Nucleus accumbens (tissue), 56 donors: Measurements from ENCODE around the gene TUBB4B.

ENCODE experiments used
- DNase-seq, 56 donors: peaks; one replicate each; lab custom pipeline; 2025; lab: John Stamatoyannopoulos, UW

The TUBB4B gene

GRCh38 chr9:137265496-137266161 is 24.5 kb downstream of the TUBB4B start:
- DNase-seq, result no peak

DNA sequence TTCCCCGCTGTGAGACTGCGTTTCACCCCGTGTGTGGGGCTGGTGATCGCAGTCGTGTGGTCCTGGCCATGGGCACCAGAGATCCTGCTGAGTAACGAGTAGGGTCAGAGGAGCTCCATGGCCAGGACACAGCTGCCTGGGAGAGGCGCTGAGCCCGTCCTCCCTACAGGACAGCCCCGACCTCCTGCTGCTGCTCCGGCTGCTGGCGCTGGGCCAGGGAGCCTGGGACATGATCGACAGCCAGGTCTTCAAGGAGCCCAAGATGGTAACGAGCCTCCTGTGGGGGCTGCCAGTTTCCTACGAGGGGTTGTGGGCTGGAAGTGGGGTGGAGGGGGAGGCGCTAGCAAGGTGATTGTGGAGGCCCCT is 25.1 kb downstream of the TUBB4B start:
- no peak for DNase-seq

DNA sequence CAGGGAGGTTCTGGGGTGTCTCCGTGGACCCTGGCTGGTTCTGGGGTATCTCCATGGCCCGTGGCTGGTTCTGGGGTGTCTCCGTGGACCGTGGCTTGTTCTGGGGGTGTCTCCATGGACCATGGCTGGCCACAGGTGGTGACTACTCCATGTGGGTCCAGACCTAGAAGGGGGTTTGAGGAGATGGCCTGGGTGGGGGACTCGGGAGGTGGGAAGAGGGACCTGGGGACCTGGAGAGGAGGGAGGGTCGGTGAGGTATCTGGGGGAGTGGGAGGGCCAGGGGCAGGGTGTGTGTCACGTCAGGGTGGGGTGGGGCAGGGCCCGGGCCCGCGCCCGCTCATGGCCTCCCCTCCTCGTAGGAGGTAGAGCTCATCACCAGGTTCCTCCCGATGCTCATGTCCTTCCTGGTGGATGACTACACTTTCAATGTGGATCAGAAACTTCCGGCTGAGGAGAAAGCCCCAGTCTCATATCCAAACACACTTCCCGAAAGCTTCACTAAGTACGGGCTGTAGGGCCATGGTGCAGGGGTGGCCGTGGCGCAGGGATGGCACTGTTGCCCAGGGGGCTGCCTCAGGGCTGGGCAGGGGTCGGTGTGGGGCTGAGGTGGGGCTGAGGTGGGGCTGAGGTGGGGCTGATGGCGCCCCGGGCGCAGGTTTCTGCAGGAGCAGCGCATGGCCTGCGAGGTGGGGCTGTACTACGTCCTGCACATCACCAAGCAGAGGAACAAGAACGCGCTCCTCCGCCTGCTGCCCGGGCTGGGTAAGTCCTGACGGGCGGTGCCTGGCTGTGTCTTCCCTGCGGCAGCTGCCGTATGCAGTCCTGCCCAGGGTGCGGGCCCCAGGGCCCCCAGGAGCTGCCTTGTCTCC is 25.7 kb downstream of the TUBB4B start:
- DNase-seq, result no peak

- no peak for DNase-seq
Observed at GRCh38 chr9:137267933-137268355, 26.9 kb downstream of the TUBB4B start.

GRCh38 chr9:137268538-137269201 is 27.6 kb downstream of the TUBB4B start:
- DNase-seq, result no peak

- DNase-seq, result no peak
Observed at GRCh38 chr9:137269231-137269772, 28.2 kb downstream of the TUBB4B start.

DNA sequence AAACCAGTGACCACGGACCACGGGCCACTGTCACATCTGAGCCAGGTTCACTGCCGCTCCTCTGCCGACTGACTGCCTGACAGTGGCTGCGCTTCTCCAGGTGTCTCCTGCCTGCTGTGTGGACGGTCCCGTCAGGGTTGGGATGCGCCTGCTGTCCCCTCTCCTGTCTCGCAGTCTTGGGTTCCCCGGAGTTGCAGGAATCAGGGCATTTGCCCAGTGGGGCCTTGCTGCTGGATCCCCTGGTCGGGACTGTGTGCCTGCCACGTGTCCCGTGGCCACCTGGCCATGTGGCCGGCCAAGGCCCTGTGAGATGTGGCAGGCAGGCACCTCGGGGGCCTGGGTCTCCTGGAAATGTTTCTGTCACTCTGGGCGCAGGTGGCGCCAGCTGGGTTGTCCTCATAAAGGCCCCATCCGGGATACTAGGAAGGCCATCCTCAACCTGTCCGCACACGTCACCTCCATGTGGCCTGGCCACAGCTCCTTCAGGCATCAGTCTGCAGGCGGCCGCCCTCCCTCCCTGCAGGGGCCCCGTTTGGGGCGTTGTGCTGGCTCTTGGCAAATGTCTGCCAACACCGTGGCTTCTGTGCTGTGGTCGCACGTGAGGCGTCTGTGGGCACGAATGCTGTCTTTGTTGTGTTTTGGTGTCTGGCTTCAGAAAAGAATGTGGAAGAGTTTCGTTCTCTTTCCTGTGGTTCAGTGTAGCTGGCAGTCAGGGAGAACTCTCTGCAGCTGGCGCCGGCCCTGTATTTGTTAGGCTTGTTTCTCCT is 30.0 kb downstream of the TUBB4B start:
- no peak for DNase-seq

- no peak for DNase-seq
Observed at GRCh38 chr9:137271696-137272076, 30.6 kb downstream of the TUBB4B start.

DNA sequence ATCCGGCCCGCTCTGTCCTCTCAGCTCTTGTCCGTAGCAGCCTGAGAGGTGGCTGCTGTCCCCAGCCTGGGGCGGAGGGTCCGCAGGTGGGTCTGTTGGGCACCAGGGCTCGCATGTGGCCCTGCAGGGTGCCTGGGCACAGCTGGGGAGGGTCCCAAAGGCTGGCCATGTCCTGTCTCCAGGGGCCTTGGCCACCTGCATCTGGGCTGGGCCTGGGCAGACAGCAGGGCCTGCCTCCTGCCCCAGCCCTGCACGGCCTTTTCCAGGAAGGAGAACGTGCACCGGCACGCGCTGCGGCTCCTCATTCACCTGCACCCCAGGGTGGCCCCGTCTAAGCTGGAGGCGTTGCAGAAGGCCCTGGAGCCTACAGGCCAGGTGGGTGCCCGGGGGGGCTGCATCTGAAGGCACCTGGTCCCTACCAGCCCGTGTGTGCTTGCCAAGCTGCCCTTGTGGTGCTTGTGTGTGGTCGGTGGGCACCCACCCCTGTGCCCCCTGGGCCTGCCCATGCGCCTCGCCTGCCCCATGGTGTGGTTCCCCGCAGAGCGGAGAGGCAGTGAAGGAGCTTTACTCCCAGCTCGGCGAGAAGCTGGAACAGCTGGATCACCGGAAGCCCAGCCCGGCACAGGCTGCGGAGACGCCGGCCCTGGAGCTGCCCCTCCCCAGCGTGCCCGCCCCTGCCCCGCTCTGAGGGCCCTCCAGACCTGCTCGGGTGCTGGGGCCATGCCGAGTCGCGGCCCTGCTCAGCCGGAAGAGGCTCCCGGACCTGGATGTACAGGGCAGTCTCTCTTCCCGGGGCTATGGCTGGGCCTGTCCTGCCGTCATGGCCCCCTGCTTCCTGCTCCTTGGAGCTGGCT is 31.4 kb downstream of the TUBB4B start:
- no peak for DNase-seq

- DNase-seq, result no peak
Observed at GRCh38 chr9:137273095-137273490, 32.0 kb downstream of the TUBB4B start.

DNA sequence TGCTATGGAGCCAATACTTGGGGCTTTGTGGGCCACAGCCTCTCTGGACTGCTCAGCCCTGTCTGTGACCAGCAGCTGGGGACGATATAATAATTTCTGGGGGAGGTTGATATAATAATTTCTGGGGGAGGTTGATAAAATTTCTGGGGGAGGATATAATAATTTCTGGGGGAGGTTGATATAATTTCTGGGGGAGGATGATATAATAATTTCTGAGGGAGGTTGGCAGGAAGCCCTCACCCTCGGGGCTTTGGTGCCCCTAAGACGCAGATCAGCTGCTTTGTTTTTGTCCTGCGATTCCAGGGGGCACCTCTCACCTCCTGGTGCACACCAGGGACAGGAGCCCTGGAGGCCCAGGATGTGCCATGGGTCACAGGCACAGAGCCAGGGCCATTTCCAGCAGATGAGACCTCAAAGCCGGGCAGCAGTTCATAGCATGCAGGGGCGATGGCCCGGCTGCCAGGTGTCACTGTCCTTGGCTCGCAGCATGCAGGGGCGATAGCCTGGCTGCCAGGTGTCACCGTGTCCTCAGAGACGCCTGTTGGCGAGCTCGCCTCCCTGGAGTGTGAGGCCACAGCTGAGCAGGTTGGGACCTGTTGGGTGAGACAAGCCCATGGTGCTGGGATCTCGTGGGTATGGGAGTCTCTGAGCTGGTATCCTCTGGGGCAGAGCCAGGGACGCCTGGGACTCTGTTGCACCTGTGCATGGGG is 32.7 kb downstream of the TUBB4B start:
- no peak for DNase-seq

DNA sequence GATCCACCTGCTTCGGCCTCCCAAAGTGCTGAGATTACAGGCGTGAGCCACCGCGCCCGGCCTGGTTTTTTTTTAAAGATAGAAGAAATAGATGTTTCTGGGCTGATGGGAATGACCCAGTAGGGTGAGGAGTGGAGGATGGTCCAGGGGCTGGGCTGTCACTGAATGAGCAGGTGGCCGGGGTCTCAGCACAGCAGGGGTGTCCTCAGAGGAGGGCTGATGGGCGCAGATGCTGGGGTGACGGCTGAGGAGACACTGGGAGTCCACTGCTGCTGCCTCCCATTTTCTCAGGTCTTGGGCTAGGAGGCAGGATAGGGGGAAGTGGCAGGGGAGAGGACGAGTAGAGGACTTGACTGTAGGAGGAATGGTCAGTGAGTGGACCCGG is 34.1 kb downstream of the TUBB4B start:
- no peak for DNase-seq

DNA sequence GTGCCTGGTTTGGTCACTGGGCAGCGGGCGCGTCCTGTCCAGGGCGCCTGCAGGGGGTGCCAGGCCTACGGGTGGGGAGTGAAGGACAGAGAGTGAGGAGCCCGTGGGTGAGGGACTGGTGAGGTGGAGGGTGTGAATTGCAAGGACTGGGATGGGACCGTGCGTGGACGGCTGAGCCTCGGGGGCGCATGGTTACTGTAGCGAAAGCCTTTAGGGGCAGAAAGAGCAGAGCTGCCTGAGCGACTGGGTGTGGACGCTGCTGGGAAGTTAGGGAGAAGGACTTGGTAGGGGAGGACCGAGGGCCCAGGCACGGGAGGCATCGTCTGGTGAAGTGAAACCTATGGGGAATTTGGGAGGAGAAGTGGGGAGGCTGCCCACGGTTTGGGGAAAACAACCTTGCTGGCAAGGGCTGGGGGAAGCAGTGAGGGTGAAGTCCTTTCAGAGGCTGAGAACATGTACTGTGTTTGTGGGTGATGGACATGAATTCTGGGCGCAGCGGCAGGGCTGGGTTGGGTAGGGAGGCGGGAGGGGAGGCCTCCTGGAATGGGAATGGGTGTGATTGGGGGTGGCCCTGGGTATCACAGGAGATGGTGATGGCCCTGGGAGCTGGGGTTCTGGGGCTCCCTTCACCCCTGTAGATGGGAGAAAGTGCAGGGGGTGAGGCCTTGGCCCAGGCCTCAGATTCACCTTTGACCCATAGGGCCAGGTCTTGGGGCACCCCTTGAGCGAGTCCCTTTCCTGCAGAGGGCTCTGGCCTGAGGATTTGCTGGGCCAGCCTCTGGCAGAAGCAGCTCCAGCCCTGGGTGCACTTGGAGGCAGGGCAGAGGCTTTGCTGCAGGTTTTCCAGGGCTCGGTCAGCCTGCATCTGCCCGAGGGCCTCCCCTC is 34.7 kb downstream of the TUBB4B start:
- no peak for DNase-seq

DNA sequence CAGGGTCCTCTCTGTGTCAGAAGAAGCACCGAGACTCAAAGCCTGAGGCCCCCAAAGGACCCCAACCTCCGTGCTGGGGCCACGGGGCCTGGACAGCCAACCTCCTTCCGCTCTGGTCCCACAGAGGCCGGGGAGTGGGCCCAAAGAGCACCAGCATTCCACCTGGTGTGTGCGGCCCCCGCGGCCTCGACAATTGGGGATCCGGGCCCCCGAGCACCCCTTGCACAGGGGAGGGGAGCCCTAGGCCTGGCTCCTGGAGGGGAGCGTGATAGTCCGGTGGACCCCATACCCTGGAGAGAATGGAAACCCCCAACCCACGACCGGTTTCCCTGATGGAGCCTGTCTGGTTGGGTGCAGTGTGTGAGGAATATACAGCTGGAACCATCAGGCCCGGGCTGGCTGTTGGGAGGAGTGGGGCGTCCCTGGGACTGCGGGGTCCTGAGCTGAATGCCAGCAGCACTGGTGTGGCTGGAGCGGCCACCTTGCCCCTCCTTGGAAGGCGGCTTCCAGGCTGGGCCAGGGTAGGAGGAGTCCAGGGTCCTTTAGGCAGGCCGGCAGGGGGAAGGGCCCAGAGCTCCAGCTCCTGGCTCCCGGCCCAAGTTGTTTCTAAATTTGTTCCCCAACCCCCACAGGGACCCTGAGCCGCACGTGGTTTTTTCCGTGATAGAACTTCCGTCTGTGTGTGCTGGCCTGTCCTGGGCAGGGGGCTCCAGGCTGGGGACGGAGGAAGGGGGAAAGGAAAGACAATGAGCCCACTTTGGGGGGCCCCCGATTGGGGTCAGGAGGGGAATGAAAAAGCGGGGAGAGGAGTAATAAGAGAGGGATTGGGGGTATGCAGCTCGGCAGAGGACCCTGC is 35.6 kb downstream of the TUBB4B start:
- no peak for DNase-seq

- DNase-seq, result peak in 8 of 56 donors; percentile 22 to 49 (median 38)
Observed at GRCh38 chr9:137277329-137278041, 36.4 kb downstream of the TUBB4B start, which contains the start of gene TOR4A. TSS of gene TOR4A (plus strand) at chr9:137277726. CDS start at chr9:137278690, 964 bp downstream.

- DNase-seq, result no peak
Observed at GRCh38 chr9:137278061-137278701, 37.1 kb downstream of the TUBB4B start.
